Right lobe of liver (tissue), 4 donors: Measurements from ENCODE around the gene EEIG1.

Experiments used
- CTCF ChIP-seq, 4 donors: fragments of 200-600 bp in 3 of 4; fragments of 450-650 bp in 1 of 4; IDR thresholded peaks; one replicate each; pipeline versions ENCODE4 v1.5.1 to v1.8.0; 2016 to 2022; ENCODE audit warnings: antibody characterized with exemption in 4 of 4, mild to moderate bottlenecking in 2 of 4
- POLR2A ChIP-seq: fragments of 450-650 bp; IDR thresholded peaks from one replicate; pipeline ENCODE4 v1.6.1; 2017; ENCODE audit warnings: antibody characterized with exemption, mild to moderate bottlenecking
- donor health status: DM: no; HTN: no; CAD: no.
- donor health status: DM: no; HTN: no; CAD: no.
- donor health status: DM: no; HTN: yes; CAD: no.

- TF ChIP-seq CTCF (IDR thresholded peaks at IDR 0.05) (no peak), POLR2A (no peak)
These were observed 6.0 kb downstream of the EEIG1 start for GRCh38 chr9:127974769-127975261.
